GM18858 (cell line): ENCODE data around the gene HOMER2.
"Not testable (repeated sequence)": the region's sequence is repeated elsewhere in the genome, so short reads cannot be mapped to it uniquely, and the experiment has no call there.

Experiments used
- ATAC-seq: cut with Tn5 transposase; IDR thresholded peaks from one replicate; pipeline ENCODE4 v1.9.1; 2021; ENCODE audit not compliant: unreplicated experiment

Gene HOMER2

GRCh38 chr15:82900511-82901060, 51.9 kb downstream of the HOMER2 start:
- no peak for ATAC-seq

DNA sequence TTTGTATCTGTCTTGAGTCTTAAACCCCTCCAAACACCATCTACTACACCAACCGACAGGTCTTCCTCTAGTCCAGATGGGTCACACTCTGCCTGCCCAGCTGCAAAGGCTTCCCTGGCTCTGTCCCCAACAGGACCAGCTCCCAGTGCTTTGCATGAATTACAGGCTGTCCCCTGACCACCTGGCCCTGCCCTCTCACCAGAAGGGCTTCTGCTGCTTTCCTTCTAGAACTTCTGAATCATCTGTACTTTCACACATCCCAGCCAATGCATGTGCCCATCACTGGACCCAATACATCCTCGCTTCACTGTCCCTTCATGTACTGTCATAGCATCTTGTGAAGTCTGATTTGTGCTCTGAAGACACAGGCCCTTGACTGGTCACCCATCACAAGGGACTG, 53.6 kb downstream of the HOMER2 start:
- ATAC-seq: no peak

DNA sequence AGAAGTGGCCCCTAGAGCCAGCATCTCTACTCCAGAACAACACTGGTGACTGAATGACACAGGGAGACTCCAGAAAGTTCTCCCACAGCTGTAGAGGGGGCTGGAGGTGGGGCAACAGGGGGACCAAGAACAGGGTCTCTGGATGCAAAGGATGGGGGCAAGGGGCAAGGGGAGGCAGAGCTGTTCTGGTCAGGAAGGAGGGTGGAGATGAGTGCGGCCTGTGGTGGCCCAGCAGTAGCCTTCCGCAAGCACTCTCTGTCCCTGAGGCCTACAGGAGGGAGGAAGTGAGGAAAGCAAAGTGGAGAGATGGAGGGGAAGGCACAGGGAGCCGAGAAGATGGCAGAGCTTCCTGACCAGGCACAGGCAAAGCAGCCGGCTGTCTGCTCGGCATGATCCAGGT, 56.5 kb downstream of the HOMER2 start:
- no peak for ATAC-seq

GRCh38 chr15:82894971-82895520, 57.5 kb downstream of the HOMER2 start:
- no peak for ATAC-seq

GRCh38 chr15:82893473-82893872, 59.0 kb downstream of the HOMER2 start:
- not testable (repeated sequence) for ATAC-seq

DNA sequence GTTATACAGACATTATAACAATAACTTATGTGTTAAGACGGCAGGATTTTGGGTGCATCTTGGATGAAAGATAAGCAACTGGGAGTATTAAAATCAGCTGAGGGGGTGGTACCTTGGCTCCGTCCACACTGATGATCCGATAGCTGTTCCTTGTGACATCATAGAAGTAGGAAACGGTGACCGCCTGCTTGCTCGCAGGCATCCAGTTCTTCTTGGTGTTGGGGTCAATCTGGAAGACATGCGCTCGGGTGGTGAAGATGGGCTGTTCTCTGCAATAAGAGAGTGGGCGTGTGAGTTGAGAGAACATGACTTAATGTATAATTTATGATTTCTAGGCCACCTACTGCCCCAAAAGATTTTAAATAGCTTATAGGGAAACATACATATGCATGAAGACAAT, 59.9 kb downstream of the HOMER2 start:
- ATAC-seq: no peak

DNA sequence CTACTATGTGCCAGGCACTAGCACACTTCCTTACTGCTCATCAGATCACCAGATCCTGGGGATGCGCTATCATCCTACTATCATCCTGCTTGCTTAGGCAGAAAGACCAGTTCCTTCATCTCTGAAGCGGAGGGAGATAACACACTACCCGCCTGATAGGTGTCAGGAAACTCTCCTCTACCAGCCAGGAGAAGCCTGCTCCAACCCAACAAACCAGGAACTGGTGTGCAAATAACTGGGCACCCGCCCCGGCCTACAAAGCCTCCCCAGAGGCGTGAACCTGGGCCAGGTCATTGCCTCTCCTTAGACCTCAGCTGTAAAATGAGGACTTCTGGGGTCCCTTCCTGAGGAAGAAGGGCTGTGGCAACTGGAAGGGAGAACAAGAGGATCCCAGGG, 61.5 kb downstream of the HOMER2 start:
- no peak for ATAC-seq

GRCh38 chr15:82890338-82890994, 62.1 kb downstream of the HOMER2 start:
- no peak for ATAC-seq

DNA sequence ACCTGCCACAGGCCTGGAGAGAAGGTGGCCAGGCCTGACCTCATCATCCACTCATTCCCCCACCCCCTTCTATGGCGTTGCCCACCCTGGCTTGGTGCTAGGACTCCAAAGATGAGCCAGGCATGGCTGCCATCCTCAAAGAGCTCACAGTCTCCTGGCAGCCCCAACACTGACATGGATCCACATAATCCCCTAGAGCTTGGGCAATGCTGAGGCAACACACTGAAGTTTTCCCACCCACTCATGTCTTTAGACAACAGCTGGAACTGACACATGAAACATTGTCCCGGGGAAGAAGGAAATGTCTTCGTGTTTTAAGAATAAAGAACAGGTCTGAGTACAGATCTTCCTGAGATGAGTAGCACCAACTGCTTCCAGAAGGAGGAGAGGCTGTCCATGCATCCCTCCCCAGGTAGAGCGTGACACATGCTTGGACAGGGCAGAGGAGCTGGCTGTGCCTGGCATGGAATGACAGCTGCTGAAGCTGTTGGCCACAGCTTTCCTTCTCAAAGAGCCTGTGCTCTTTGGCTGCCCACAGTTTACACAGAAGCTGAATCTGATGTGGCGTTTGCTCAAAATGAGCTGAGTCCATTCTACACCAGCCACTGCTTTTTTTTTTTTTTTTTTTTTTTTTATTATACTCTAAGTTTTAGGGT, 70.1 kb downstream of the HOMER2 start:
- no peak for ATAC-seq

DNA sequence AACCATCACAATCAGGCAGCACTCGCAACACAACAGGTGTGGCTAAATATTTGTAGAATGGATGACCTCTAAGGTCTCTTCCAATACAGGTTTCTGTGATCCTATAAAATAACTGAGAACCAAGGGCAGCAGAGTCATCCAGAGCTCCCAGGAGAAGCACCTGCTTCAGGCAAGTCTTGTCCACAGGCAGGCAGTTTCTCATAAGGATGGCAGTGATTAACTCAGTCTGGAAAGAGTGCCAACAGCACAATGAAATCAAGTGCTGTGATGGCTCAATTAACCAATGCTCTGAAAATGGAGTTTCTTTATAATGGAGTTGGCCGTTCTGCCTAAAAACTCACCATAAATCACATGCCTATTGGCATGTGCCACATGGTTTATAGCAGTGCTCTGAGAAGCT, 70.8 kb downstream of the HOMER2 start:
- ATAC-seq: no peak

DNA sequence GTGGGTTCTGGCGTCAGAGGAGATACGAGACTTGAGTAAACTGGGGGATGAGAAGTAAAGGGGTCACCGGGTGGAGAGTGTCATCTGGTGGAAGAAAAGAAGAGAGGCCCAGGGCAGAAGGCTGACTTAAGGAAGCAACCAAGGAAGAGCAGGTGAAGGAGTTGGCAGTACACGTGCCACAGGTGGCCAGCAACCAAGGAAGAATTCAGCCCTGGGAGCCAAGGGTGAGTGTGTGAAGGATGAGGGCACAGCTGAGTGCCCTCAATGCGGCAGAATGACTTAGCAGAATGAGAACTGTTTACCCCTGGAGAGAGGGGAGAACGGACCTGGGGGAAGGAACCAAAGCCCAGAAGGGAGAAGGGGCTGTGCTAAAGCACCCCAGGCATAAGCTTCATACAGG, 71.8 kb downstream of the HOMER2 start:
- ATAC-seq: no peak

GRCh38 chr15:82878325-82878724, 74.2 kb downstream of the HOMER2 start:
- no peak for ATAC-seq

GRCh38 chr15:82877825-82878224, 74.7 kb downstream of the HOMER2 start:
- no peak for ATAC-seq

- no peak for ATAC-seq
These were observed 77.0 kb downstream of the HOMER2 start for GRCh38 chr15:82875411-82876003.

DNA sequence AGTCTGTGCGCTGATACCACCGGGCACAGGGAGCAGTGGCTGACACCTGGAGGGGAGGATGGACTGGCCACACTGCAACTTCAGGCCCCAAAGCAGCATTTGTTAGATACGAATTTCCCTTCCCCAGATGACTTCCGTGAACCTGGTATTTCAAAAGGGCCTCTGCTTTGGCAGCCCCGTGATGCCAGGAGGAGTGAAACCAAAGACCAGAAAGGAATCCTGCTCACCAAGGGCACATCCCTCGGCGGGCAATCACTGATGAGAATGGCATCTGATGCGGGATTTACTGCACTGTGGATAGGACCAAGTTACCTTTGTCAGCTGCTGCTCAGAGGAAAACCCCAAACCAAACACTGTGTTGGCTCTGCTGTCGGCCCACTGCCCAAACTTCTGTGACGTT, 77.6 kb downstream of the HOMER2 start:
- ATAC-seq: no peak

GRCh38 chr15:82874267-82874666, 78.3 kb downstream of the HOMER2 start:
- no peak for ATAC-seq

DNA sequence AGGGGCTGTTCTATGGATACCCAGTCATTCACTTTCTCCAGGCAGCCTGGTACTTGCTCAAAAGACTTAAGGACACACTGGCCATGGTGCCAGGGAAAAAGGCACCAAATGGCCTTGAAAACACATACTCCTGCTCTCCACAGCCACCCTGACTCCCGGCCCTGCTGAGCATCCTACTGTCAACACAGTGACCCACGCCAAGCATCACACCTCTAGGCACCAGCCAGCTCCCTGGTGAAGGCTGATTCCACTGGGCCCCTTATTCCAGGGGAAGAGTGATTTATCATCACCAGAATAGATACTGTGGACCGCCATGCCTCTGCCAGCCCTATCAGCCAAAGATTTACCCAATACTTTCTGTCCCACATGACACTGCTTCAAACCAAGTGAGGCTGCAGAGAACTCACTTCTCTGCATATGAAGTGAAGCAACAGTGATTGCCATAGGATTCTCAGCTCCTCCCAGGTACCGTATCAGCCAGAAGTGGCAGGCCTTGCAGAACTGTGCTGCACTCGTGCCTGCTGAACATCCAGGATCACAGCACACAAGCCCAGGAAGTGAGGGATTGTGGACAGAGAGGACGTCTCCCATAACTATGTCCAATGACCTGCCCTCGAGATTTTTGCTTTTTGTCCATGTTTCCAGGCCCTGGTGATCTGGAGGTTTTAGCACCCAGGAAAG, 79.4 kb downstream of the HOMER2 start:
- ATAC-seq: no peak

- ATAC-seq: no peak
These were observed 80.6 kb downstream of the HOMER2 start for GRCh38 chr15:82871832-82872484.

GRCh38 chr15:82871358-82871757, 81.2 kb downstream of the HOMER2 start:
- no peak for ATAC-seq

DNA sequence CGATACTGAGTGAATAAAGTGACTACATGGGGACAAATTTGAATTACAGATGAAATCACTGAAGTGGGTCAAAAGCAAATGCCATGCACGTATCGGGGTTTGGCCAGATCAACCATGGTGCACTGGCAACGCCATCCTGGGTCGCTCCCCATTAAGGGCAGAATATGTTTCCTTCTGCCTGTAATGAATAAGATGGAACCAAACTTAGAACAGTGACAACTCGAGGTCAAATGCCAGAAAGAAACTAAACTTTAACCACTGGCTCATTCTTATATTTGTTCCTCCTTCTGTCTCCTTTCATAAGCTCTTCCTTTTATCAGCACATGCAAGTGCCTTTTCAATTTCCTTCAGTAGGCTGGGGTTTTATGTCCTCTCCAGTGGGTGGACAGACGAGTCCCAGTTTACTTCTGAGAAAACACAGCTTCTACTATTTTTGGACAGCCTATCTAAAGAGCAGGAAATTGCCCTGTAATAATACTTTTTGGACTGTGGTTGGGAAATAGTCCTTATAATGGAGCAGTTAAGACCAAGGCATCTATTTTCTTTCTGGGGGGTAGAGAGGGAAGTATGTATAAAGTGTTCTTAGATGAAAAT, 81.7 kb downstream of the HOMER2 start:
- no peak for ATAC-seq
